ENCODE results near the gene RPS19.
"Not testable (repeated sequence)": the region's sequence is repeated elsewhere in the genome, so short reads cannot be mapped to it uniquely, and the experiment has no call there.

Gene RPS19

DNA sequence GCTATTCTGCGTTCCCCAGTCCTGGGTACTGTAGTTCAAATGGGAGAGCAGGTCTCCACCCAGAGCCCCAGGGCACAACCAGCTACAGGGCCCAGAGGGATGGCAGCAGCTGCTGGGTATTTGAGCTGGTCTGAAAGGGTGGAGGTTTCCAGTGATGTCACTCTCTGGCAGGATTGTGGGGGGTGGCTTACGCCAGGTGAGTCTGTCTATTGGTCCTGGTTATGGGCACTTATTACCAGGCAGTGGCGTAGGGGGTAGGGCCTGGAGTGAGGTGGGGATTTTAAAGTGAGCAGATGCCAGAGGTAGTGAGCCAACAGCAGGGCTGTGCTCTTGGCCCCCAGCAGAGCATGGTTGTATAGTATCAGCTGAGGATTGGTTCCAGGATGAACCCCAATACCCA is 6.2 kb downstream of the RPS19 start:
- no peak overlapping the region for H3K9ac ChIP-seq (ENCODE audit: low read depth, low read length)
- peaks cover 16% of the 10 kb centered on the region for H3K4me1 ChIP-seq (ENCODE audit: insufficient read depth, low read length)
- H3K36me3 ChIP-seq (ENCODE audit: insufficient read depth, low read length) = peaks cover 65% of the 10 kb centered on the region
- no peaks in the 10 kb centered on the region for H3K9me3 ChIP-seq (ENCODE audit: control insufficient read depth, insufficient read depth, low read length)

DNA sequence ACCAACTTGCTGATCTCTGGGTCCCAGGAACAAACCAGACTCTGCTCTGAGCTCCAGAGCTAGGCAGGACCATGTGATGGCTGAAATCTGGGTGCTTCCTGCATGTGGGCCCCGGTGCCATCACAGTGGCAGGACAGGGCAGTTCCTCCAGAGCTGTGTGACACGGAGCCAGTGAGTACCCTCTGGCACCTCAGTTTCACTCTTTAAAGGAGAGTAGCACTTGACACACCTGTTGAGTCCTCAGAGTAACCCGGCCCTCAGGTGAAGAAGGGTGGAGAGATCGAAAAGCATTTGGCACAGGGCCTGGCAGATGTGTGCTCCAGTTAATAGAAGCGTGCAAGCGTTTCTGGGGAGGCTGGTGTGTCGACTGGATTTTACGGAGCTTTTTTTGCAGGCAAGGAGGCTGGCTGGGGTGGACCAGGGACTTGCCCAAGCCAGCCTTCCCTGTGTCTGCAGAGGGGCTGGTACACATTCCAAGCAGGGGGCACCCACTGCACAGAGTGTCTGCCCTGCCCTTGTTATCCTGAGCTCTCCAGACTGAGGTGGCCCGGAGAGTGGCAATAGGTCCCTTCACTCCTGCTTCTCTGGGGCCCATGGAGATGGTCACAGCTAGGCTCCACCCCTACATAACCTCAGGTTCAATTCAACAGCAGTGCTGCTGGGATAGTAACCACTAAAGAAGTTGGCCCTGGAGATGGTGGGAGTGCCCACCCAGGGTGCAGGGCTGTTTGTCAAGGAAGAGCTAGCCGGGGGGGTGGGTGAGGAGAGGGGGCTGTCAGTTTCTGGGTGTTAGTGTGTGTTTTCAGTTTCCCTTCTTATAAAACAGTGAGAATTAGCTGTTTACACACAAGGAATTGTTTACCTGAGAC is 8.3 kb downstream of the RPS19 start:
- Histone ChIP-seq H3K9ac (ENCODE audit: low read depth, low read length) (no peak overlapping the region), H3K9me3 (ENCODE audit: control insufficient read depth, insufficient read depth, low read length) (no peaks in the 10 kb centered on the region), H3K36me3 (ENCODE audit: insufficient read depth, low read length) (peaks cover 44% of the 10 kb centered on the region), H3K4me1 (ENCODE audit: insufficient read depth, low read length) (no peaks in the 10 kb centered on the region)

DNA sequence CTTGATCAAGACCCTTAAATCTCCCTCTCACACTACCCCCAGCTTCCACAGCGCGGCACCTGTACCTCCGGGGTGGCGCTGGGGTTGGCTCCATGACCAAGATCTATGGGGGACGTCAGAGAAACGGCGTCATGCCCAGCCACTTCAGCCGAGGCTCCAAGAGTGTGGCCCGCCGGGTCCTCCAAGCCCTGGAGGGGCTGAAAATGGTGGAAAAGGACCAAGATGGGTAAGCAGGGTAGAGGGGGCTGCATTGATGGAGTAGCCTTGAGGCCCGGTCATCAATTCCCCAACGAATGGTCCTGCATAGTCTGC is 8.9 kb downstream of the RPS19 start:
- H3K9ac ChIP-seq (ENCODE audit: low read depth, low read length) = no peak overlapping the region
- H3K4me1 ChIP-seq (ENCODE audit: insufficient read depth, low read length) = no peaks in the 10 kb centered on the region
- no peaks in the 10 kb centered on the region for H3K9me3 ChIP-seq (ENCODE audit: control insufficient read depth, insufficient read depth, low read length)
- peaks cover 40% of the 10 kb centered on the region for H3K36me3 ChIP-seq (ENCODE audit: insufficient read depth, low read length)

- Histone ChIP-seq H3K9me3 (ENCODE audit: control insufficient read depth, insufficient read depth, low read length) (no peaks in the 10 kb centered on the region), H3K36me3 (ENCODE audit: insufficient read depth, low read length) (peaks cover 35% of the 10 kb centered on the region), H3K4me1 (ENCODE audit: insufficient read depth, low read length) (no peaks in the 10 kb centered on the region), H3K9ac (ENCODE audit: low read depth, low read length) (no peak overlapping the region)
These were observed 9.4 kb downstream of the RPS19 start for GRCh38 chr19:41869374-41869955.

- H3K36me3 ChIP-seq (ENCODE audit: insufficient read depth, low read length) = peaks cover 25% of the 10 kb centered on the region
- no peak overlapping the region for H3K9ac ChIP-seq (ENCODE audit: low read depth, low read length)
- no peaks in the 10 kb centered on the region for H3K9me3 ChIP-seq (ENCODE audit: control insufficient read depth, insufficient read depth, low read length)
- no peaks in the 10 kb centered on the region for H3K4me1 ChIP-seq (ENCODE audit: insufficient read depth, low read length)
These were observed 10.4 kb downstream of the RPS19 start for GRCh38 chr19:41870401-41870873.

DNA sequence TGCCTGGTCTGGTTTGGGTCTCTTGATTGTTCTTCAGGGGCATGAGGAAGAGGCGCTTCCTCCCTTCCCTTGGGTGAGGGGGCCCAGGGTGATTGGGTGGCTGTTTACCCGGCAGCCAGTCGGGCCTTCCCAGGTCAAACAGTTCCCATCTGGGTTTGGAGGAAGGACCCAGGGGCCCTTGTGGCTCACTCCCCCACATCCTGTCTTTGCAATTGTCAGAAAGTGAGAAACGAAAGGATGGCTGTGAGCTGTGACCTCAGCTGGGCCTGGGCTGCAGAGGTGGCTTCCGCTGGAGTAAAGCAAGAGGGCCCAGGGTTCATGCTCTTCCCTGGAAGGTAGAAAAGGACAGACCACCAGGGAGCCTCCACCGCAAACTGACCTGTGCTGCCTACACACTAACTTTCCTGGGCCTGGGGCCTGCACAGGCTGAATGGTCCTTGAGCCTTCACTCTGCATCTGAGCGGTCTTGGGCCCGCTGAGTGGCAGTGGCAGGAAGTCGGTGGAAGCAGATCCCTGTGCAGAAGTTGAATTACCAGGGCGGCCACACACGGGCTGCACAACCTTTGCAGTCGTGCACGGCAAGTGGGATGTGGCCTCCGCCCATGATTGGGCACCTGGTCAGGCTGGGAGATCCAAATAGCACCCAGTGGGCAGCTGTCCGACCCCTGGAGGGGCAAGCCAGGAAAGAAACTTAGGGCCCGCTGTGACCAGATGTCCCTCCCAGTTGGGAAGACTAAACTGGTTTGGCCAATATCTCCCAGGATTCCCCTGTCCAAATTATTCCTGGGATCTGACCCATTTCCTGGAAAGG is 11.7 kb downstream of the RPS19 start:
- H3K9ac ChIP-seq (ENCODE audit: low read depth, low read length) = no peak overlapping the region
- H3K9me3 ChIP-seq (ENCODE audit: control insufficient read depth, insufficient read depth, low read length) = no peaks in the 10 kb centered on the region
- H3K36me3 ChIP-seq (ENCODE audit: insufficient read depth, low read length) = peaks cover 23% of the 10 kb centered on the region
- H3K4me1 ChIP-seq (ENCODE audit: insufficient read depth, low read length) = no peaks in the 10 kb centered on the region

DNA sequence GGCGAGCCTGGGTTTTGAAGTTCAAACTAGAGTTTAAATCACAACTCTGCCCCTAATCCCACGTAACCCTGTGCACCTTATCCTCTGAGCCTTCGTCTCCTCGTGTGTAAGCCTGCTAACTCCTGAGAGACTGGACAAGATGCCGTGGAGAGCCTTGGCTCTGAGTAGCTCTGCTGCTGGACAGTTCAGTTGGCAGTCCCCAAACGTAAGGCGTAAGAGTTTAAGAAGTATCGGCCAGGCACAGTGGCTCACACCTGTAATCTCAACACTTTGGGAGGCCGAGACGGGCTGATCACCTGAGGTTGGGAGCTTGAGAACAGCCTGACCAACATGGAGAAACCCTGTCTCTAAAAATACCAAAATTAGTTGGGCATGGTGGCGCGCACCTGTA is 12.3 kb downstream of the RPS19 start:
- no peaks in the 10 kb centered on the region for H3K9me3 ChIP-seq (ENCODE audit: control insufficient read depth, insufficient read depth, low read length)
- no peak overlapping the region for H3K9ac ChIP-seq (ENCODE audit: low read depth, low read length)
- H3K4me1 ChIP-seq (ENCODE audit: insufficient read depth, low read length) = peaks cover 3% of the 10 kb centered on the region; the same call in 1 of the 2 replicates
- H3K36me3 ChIP-seq (ENCODE audit: insufficient read depth, low read length) = peaks cover 23% of the 10 kb centered on the region

DNA sequence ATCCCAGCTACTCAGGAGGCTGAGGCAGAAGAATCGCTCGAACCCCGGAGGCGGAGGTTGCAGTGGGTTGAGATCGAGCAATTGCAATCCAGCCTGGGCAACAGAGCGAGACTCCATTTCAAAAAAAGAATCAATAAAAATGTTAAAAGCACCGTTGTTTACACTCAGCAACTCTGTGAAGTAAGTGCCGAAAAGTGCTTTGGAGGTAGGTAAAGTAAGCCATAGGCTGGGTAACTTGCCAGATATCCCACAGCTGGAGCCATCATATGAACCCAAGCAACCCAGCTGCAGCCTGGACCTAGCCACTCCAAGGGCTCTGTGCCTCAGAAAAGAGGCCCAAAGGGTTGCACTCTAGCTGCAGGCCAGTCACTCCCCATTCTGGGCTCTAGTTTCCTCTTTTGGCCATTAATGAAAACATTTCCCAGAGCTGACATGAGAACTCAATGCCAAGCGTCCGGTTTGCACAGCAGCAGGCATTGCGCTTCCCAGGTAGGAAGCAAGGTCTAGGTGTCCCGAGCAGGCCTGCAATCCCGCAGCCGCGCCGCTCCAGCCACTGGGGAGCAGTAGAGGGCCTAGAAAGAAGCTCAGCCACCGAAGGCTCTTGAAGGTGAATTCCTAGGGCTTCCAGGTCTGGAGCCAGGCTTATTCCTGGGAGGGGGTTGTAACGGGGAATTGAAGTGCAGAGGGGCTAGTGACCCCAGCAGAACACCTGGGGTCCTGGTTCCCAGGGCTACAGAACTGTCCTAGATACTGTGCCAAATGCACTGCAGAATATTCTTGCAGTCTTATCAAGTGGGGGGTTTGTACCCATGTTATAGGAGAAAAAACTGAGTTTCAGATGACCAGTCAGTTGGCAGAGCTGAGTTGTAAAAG is 13.0 kb downstream of the RPS19 start:
- Histone ChIP-seq H3K9ac (ENCODE audit: low read depth, low read length) (no peak overlapping the region), H3K4me1 (ENCODE audit: insufficient read depth, low read length) (peaks cover 8% of the 10 kb centered on the region; the same call in 1 of the 2 replicates), H3K36me3 (ENCODE audit: insufficient read depth, low read length) (peaks cover 20% of the 10 kb centered on the region), H3K9me3 (ENCODE audit: control insufficient read depth, insufficient read depth, low read length) (no peaks in the 10 kb centered on the region)

GRCh38 chr19:41875973-41876372 is 15.9 kb downstream of the RPS19 start:
- not testable (repeated sequence) for H3K9ac ChIP-seq (ENCODE audit: low read depth, low read length); H3K9me3 ChIP-seq (ENCODE audit: control insufficient read depth, insufficient read depth, low read length); H3K4me1 ChIP-seq (ENCODE audit: insufficient read depth, low read length); H3K36me3 ChIP-seq (ENCODE audit: insufficient read depth, low read length)

DNA sequence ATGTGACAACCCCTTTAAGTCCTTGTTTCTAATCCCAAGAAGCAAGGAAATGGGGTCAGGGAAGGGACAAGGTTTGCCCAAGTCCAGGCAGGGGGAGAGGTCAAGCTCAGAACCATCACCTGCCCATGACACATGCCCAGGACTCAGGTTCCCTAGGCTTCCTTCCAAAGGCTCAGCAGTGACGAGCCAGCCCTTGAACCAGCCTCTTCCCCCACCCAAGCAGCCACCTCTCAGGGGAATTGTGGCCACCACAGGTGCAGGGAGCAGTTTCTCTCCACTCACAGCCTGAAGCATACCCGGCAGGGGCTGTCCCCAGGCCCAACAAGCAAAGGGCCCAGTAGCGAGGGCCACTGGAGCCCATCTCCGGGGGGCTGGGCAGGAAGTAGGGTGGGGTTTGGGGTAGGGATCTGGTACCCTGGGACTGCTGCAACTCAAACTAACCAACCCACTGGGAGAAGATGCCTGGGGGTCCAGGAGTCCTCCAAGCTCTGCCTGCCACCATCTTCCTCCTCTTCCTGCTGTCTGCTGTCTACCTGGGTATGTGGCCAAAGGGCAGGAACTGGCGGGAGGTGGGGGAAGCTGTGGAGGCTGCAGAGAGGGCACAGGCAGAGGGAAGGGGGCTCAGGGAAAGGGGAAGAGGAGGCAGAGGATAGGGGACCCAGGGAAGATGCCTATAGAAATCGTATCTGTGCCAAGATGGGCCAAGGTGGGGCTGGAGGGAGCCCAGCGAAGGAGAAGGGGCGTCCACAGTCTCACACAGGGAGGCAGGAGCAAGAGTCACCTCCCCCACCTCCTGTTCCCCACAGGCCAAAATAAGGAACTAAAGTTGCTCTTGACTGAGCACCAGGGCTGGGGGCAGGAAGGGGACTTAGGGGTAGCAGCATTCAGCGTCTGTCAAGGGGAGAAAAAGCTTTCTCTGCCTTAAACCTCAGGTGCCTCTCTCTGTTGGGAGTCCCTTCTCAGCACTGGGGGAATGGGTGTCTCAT is 17.1 kb downstream of the RPS19 start, which contains the start of gene CD79A:
Gene CD79A (plus strand): TSS at position 433 of the 986 bp plus-strand sequence. CDS start 26 bp downstream, at position 459.
- H3K4me1 ChIP-seq (ENCODE audit: insufficient read depth, low read length) = peaks cover 8% of the 10 kb centered on the region; the same call in 1 of the 2 replicates
- H3K9ac ChIP-seq (ENCODE audit: low read depth, low read length) = no peak within 1 kb of the TSS
- H3K9me3 ChIP-seq (ENCODE audit: control insufficient read depth, insufficient read depth, low read length) = no peaks in the 10 kb centered on the region
- H3K36me3 ChIP-seq (ENCODE audit: insufficient read depth, low read length) = no peaks in the 10 kb centered on the region

DNA sequence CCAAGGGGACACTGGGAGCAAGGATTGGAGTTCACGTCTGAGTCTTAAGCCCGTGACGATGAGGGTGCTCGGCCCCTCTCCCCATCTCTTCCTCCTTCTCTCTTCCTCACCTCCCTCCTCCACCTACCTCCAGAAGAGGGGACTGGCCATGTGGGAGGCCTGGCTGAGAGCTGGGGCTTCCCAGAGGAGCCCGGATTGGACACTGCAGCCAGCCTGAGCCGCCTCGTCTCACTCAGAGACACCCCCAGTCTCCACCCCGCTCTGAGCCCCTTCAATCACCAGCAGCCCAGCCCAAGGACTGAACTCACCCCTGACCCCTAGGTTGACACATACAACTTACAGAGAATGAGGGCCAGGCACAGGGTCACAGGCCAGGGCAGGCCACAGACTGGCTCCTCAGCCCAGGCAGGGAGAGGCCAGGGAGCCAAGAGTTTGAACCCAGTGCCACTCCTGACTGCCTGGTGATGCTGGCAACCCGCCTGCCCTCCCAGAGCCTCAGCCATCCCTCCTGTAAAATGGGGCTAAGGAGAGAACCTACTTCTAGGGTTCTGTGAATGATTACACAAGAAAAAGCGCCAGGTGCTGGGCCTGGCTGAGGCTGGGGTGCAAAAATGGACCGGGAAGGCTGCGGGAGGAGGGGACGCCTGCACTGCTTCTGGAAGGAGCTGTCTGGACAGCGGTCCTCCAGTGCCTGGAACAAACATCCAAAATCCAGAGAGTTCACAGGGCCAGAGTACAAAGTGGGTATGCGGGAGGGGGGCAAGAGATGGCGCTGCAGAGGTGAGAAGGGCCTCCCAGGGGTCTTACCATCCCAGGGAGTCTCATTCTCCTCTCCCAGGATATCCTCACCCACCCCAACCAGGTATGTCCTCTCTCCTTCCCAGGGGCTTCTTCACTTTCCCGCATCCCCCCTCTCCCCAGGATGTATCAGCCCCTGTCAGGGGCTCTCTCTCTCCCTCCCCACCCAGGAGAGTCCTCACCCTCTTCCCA is 18.2 kb downstream of the RPS19 start:
- no peaks in the 10 kb centered on the region for H3K36me3 ChIP-seq (ENCODE audit: insufficient read depth, low read length)
- H3K9me3 ChIP-seq (ENCODE audit: control insufficient read depth, insufficient read depth, low read length) = no peaks in the 10 kb centered on the region
- H3K4me1 ChIP-seq (ENCODE audit: insufficient read depth, low read length) = peaks cover 8% of the 10 kb centered on the region; the same call in 1 of the 2 replicates
- H3K9ac ChIP-seq (ENCODE audit: low read depth, low read length) = no peak overlapping the region

DNA sequence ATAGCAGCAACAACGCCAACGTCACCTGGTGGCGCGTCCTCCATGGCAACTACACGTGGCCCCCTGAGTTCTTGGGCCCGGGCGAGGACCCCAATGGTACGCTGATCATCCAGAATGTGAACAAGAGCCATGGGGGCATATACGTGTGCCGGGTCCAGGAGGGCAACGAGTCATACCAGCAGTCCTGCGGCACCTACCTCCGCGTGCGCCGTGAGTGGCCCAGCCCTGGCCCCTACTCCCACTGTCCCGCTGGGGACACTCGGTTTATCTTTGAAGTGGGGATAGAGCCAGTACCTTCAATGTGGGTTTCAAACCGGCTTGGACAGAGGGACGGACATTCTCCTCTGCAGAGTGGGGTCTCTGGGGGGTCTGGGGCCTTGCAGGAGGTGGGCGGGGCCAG is 19.0 kb downstream of the RPS19 start:
- H3K9me3 ChIP-seq (ENCODE audit: control insufficient read depth, insufficient read depth, low read length) = no peaks in the 10 kb centered on the region
- no peak overlapping the region for H3K9ac ChIP-seq (ENCODE audit: low read depth, low read length)
- peaks cover 8% of the 10 kb centered on the region; the same call in 1 of the 2 replicates for H3K4me1 ChIP-seq (ENCODE audit: insufficient read depth, low read length)
- H3K36me3 ChIP-seq (ENCODE audit: insufficient read depth, low read length) = no peaks in the 10 kb centered on the region
